ENCODE data around the gene RRP8.

Gene RRP8

GRCh38 chr11:6642957-6643356 is 39.5 kb upstream of the RRP8 start:
- Histone ChIP-seq H3K79me2 (ENCODE audit: low read length) (no peaks in the 10 kb centered on the region), H3K9ac (ENCODE audit: low read length) (no peak overlapping the region), H3K9me3 (replicated peaks; ENCODE audit: insufficient read depth, low read length) (no peaks in the 10 kb centered on the region), H3K27me3 (replicated peaks; ENCODE audit: insufficient read depth, low read length) (no peaks in the 10 kb centered on the region), H3K9me2 (replicated peaks; ENCODE audit: insufficient read depth, low read length) (no peaks in the 10 kb centered on the region), H3K4me2 (ENCODE audit: low read depth, low read length) (no peak overlapping the region), H3F3A (ENCODE audit: insufficient read depth, low read length) (no peaks in the 10 kb centered on the region), H4K20me1 (ENCODE audit: insufficient read depth, low read length) (no peaks in the 10 kb centered on the region), H3K27ac (ENCODE audit: low read length) (no peak overlapping the region), H3K36me3 (replicated peaks; ENCODE audit: insufficient read depth, low read length) (no peaks in the 10 kb centered on the region), H2AFZ (ENCODE audit: low read length) (no peak overlapping the region), H3K4me1 (ENCODE audit: low read length) (no peaks in the 10 kb centered on the region), H3K4me3 (ENCODE audit: low read length) (no peak overlapping the region)
- no peak for DNase-seq
- TF ChIP-seq EZH2 (optimal IDR thresholded peaks at IDR 0.05; ENCODE audit: low read depth, low read length), result no peak
- TF ChIP-seq EZH2phosphoT487 (IDR thresholded peaks at IDR 0.05; ENCODE audit: low read length), result no peak
- TF ChIP-seq CTCF (IDR thresholded peaks at IDR 0.05; ENCODE audit: low read length), result no peak

- no peaks in the 10 kb centered on the region for H4K20me1 ChIP-seq (ENCODE audit: insufficient read depth, low read length)
- H3K4me3 ChIP-seq (ENCODE audit: low read length), result no peak overlapping the region
- H3K36me3 ChIP-seq (replicated peaks; ENCODE audit: insufficient read depth, low read length), result no peaks in the 10 kb centered on the region
- H3F3A ChIP-seq (ENCODE audit: insufficient read depth, low read length), result no peaks in the 10 kb centered on the region
- H3K4me2 ChIP-seq (ENCODE audit: low read depth, low read length), result no peak overlapping the region
- no peaks in the 10 kb centered on the region for H3K79me2 ChIP-seq (ENCODE audit: low read length)
- H3K9ac ChIP-seq (ENCODE audit: low read length), result no peak overlapping the region
- no peaks in the 10 kb centered on the region for H3K4me1 ChIP-seq (ENCODE audit: low read length)
- DNase-seq, result no peak
- no peak for TF ChIP-seq EZH2 (optimal IDR thresholded peaks at IDR 0.05; ENCODE audit: low read depth, low read length)
- TF ChIP-seq CTCF (IDR thresholded peaks at IDR 0.05; ENCODE audit: low read length), result no peak
- no peaks in the 10 kb centered on the region for H3K27me3 ChIP-seq (replicated peaks; ENCODE audit: insufficient read depth, low read length)
- H3K27ac ChIP-seq (ENCODE audit: low read length), result no peak overlapping the region
- no peaks in the 10 kb centered on the region for H3K9me2 ChIP-seq (replicated peaks; ENCODE audit: insufficient read depth, low read length)
- H3K9me3 ChIP-seq (replicated peaks; ENCODE audit: insufficient read depth, low read length), result no peaks in the 10 kb centered on the region
- no peak overlapping the region for H2AFZ ChIP-seq (ENCODE audit: low read length)
Measured at GRCh38 chr11:6640985-6641701, 37.7 kb upstream of the RRP8 start.

- TF ChIP-seq CTCF (IDR thresholded peaks at IDR 0.05; ENCODE audit: low read length) (no peak), EZH2 (optimal IDR thresholded peaks at IDR 0.05; ENCODE audit: low read depth, low read length) (no peak), EZH2phosphoT487 (IDR thresholded peaks at IDR 0.05; ENCODE audit: low read length) (no peak)
- no peaks in the 10 kb centered on the region for H3K4me1 ChIP-seq (ENCODE audit: low read length)
- no peaks in the 10 kb centered on the region for H3K79me2 ChIP-seq (ENCODE audit: low read length)
- no peak overlapping the region for H3K4me3 ChIP-seq (ENCODE audit: low read length)
- no peak overlapping the region for H3K4me2 ChIP-seq (ENCODE audit: low read depth, low read length)
- H3K27ac ChIP-seq (ENCODE audit: low read length), result no peak overlapping the region
- no peaks in the 10 kb centered on the region for H3K27me3 ChIP-seq (replicated peaks; ENCODE audit: insufficient read depth, low read length)
- H3F3A ChIP-seq (ENCODE audit: insufficient read depth, low read length), result no peaks in the 10 kb centered on the region
- H3K36me3 ChIP-seq (replicated peaks; ENCODE audit: insufficient read depth, low read length), result no peaks in the 10 kb centered on the region
- DNase-seq, result no peak
- no peaks in the 10 kb centered on the region for H4K20me1 ChIP-seq (ENCODE audit: insufficient read depth, low read length)
- no peak overlapping the region for H2AFZ ChIP-seq (ENCODE audit: low read length)
- H3K9me2 ChIP-seq (replicated peaks; ENCODE audit: insufficient read depth, low read length), result no peaks in the 10 kb centered on the region
- H3K9me3 ChIP-seq (replicated peaks; ENCODE audit: insufficient read depth, low read length), result no peaks in the 10 kb centered on the region
- no peak overlapping the region for H3K9ac ChIP-seq (ENCODE audit: low read length)
Measured at GRCh38 chr11:6640036-6640984, 36.9 kb upstream of the RRP8 start.

Measured in MM.1S (cell line).